ENCODE data around the gene PTPRA. TPM values are rescaled to one million over a fixed set of nuclear protein-coding genes. Genes with fewer than 3 reads are reported as not detected.

Gene PTPRA
- total and polyA plus RNA-seq, 2 donors from 2014 or later: 33.1 to 70.3 TPM

DNA sequence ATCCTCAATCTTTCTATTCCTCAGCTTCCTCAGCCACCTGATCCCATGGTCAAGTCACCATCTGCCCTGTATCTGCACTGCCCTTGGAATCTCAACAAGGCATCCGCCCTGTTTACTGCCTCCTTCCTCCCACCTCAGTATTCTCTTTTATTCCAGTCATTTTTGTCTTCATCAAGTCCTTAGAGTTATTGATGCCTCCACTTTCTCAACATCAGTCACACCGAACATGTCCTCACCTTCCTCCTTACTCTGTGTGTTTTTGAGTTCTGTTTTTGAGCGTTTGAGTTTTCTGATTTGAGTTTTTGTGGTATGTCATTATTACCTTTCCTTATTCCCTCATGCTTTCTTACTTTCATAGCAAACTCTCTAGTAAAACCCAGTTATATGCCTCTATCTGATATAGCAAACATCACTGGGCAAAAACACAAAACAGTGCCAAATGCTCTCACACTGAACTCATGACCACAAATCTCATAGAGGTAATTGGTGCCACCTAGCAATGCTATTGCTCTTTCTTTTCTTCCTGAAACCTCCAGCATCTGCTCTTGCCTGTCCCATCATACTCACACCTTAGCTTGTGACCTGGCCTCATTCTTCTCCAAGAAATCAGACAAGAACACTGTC is 158.4 kb downstream of the PTPRA start:
- no peak overlapping the region for H3K4me3 ChIP-seq (ENCODE audit: low read length in 3 of 3)
- no peaks in the 10 kb centered on the region for H3K4me1 ChIP-seq (ENCODE audit: control insufficient read depth in 2 of 3, insufficient read depth in 2 of 3, low read depth in 1 of 3, low read length in 3 of 3)
- no peak overlapping the region for H3K9ac ChIP-seq (ENCODE audit: low read length in 3 of 3)
- H3K9me3 ChIP-seq (ENCODE audit: control insufficient read depth in 2 of 3, insufficient read depth in 1 of 3, low read length in 3 of 3): no peaks in the 10 kb centered on the region
- FAIRE-seq: no peak
- no peak overlapping the region for H3K27ac ChIP-seq (ENCODE audit: low read depth in 2 of 2, low read length in 2 of 2)
- TF ChIP-seq CTCF (IDR thresholded peaks at IDR 0.05; ENCODE audit: borderline replicate concordance, extremely low read depth, insufficient read depth): no peak
- H3K27me3 ChIP-seq (ENCODE audit: control insufficient read depth, insufficient read depth, low read length): no peaks in the 10 kb centered on the region
- peaks cover 4 to 40% (median 25%) of the 10 kb centered on the region in 3 donors for H3K36me3 ChIP-seq (ENCODE audit: control insufficient read depth in 2 of 3, insufficient read depth in 3 of 3, low read length in 3 of 3)
- intact Hi-C loops (cut with DNase I): no loop called here
- no peak for DNase-seq

GRCh38 chr20:3032624-3033023 is 159.3 kb downstream of the PTPRA start:
- TF ChIP-seq CTCF (IDR thresholded peaks at IDR 0.05; ENCODE audit: borderline replicate concordance, extremely low read depth, insufficient read depth): no peak
- intact Hi-C loops (cut with DNase I): no loop called here
- DNase-seq: peak in 1 of 5 donors; percentile 86
- Histone ChIP-seq H3K27me3 (ENCODE audit: control insufficient read depth, insufficient read depth, low read length) (no peaks in the 10 kb centered on the region), H3K4me1 (ENCODE audit: control insufficient read depth in 2 of 3, insufficient read depth in 2 of 3, low read depth in 1 of 3, low read length in 3 of 3) (no peaks in the 10 kb centered on the region), H3K4me3 (ENCODE audit: low read length in 3 of 3) (no peak overlapping the region), H3K36me3 (ENCODE audit: control insufficient read depth in 2 of 3, insufficient read depth in 3 of 3, low read length in 3 of 3) (peaks cover 4 to 40% (median 29%) of the 10 kb centered on the region in 3 donors), H3K9me3 (ENCODE audit: control insufficient read depth in 2 of 3, insufficient read depth in 1 of 3, low read length in 3 of 3) (no peaks in the 10 kb centered on the region), H3K27ac (ENCODE audit: low read depth in 2 of 2, low read length in 2 of 2) (no peak overlapping the region), H3K9ac (ENCODE audit: low read length in 3 of 3) (no peak overlapping the region)
- FAIRE-seq: no peak

DNA sequence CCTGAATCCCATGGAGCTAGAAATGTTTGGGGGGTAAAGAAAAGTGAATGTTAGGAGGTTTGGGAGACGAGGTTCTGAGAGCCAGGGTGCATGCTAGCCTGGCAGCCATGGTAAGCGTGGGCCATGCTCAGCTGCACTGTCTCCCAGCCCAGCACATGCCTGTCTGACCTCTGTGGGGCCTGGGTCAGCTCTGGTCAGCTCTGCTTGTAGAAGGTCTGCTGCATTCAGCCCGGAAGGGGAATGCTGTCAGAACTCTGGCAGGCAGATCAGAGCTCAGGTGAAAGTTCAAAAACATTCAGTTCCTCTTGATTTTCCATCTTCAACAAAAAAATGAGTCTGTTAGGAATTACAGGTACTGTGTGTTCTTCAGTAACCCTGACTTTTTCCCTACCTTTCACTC is 164.4 kb downstream of the PTPRA start:
- H3K9me3 ChIP-seq (ENCODE audit: control insufficient read depth in 2 of 3, insufficient read depth in 1 of 3, low read length in 3 of 3): no peaks in the 10 kb centered on the region
- no peak for TF ChIP-seq CTCF (IDR thresholded peaks at IDR 0.05; ENCODE audit: borderline replicate concordance, extremely low read depth, insufficient read depth)
- H3K9ac ChIP-seq (ENCODE audit: low read length in 3 of 3): no peak overlapping the region
- peaks cover 6 to 49% (median 33%) of the 10 kb centered on the region in 3 donors for H3K36me3 ChIP-seq (ENCODE audit: control insufficient read depth in 2 of 3, insufficient read depth in 3 of 3, low read length in 3 of 3)
- FAIRE-seq (no peak), DNase-seq (no peak)
- peaks cover 2 to 8% (median 4%) of the 10 kb centered on the region in 3 donors for H3K4me1 ChIP-seq (ENCODE audit: control insufficient read depth in 2 of 3, insufficient read depth in 2 of 3, low read depth in 1 of 3, low read length in 3 of 3)
- no peaks in the 10 kb centered on the region for H3K27me3 ChIP-seq (ENCODE audit: control insufficient read depth, insufficient read depth, low read length)
- no peak overlapping the region for H3K27ac ChIP-seq (ENCODE audit: low read depth in 2 of 2, low read length in 2 of 2)
- H3K4me3 ChIP-seq (ENCODE audit: low read length in 3 of 3): no peak overlapping the region
- intact Hi-C loops (cut with DNase I): no loop called here

DNA sequence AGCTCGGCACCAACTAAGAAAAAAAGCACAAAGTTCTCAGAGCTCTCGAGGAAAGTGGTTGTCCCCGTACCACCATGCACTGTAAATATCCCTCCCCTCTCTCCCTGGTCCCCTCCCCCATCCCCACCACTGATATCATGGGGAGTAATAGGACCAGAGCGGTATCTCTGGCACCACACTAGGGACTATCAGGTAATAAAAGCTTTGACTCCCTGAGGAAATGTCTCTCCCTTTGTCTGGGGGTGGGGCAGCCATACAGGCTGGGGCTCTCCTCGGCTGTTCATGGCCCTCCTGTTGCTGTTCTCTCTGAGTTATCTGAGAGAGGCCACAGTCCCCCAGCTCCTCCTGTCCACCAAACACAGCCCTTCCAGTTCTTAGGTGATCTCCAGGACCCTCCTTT is 165.2 kb downstream of the PTPRA start:
- no peak for TF ChIP-seq CTCF (IDR thresholded peaks at IDR 0.05; ENCODE audit: borderline replicate concordance, extremely low read depth, insufficient read depth)
- no peak overlapping the region for H3K4me3 ChIP-seq (ENCODE audit: low read length in 3 of 3)
- intact Hi-C loops (cut with DNase I): no loop called here
- no peaks in the 10 kb centered on the region for H3K9me3 ChIP-seq (ENCODE audit: control insufficient read depth in 2 of 3, insufficient read depth in 1 of 3, low read length in 3 of 3)
- H3K27ac ChIP-seq (ENCODE audit: low read depth in 2 of 2, low read length in 2 of 2): no peak overlapping the region
- H3K27me3 ChIP-seq (ENCODE audit: control insufficient read depth, insufficient read depth, low read length): no peaks in the 10 kb centered on the region
- H3K4me1 ChIP-seq (ENCODE audit: control insufficient read depth in 2 of 3, insufficient read depth in 2 of 3, low read depth in 1 of 3, low read length in 3 of 3): peaks cover 2 to 12% (median 4%) of the 10 kb centered on the region in 3 donors
- DNase-seq (no peak), FAIRE-seq (no peak)
- H3K36me3 ChIP-seq (ENCODE audit: control insufficient read depth in 2 of 3, insufficient read depth in 3 of 3, low read length in 3 of 3): peaks cover 6 to 49% (median 33%) of the 10 kb centered on the region in 3 donors
- H3K9ac ChIP-seq (ENCODE audit: low read length in 3 of 3): no peak overlapping the region
